H1 (cell line): ENCODE data around the gene ZNF683.

Experiments
- EZH2 ChIP-seq: fragments of 200-600 bp; sonication (generic); IDR thresholded peaks from 2 replicates; pipeline ENCODE4 v1.7.1; 2012; ENCODE audit warnings: low read depth, mild to moderate bottlenecking, moderate library complexity, low read length, inconsistent platforms; ENCODE audit not compliant: severe bottlenecking
- JUND ChIP-seq: IDR thresholded peaks from 2 replicates; pipeline ENCODE4 v1.6.1; 2011; ENCODE audit warnings: mild to moderate bottlenecking, improper control_type of control experiment, low read length
- MAFK ChIP-seq: IDR thresholded peaks from 2 replicates; pipeline ENCODE4 v1.6.1; 2012; ENCODE audit warnings: low read depth, mild to moderate bottlenecking, improper control_type of control experiment, low read length
- POLR2A ChIP-seq, 2 experiments: IDR thresholded peaks; 1 replicate in 1 of 2; 2 replicates in 1 of 2; pipeline ENCODE4 v1.6.1; 2011; ENCODE audit warnings: low read depth in 2 of 2, low read length in 2 of 2, mild to moderate bottlenecking in 2 of 2; ENCODE audit errors: control extremely low read depth in 1 of 2
- POLR2AphosphoS5 ChIP-seq: IDR thresholded peaks from 2 replicates; pipeline ENCODE4 v1.6.1; 2011; ENCODE audit warnings: low read depth, low read length
- TEAD4 ChIP-seq: IDR thresholded peaks from 2 replicates; pipeline ENCODE4 v1.6.1; 2012; ENCODE audit warnings: low read depth, low read length, inconsistent platforms, mixed read lengths
- YY1 ChIP-seq: IDR thresholded peaks from 2 replicates; pipeline ENCODE4 v1.6.1; 2011; ENCODE audit warnings: low read depth, mild to moderate bottlenecking, low read length
- ZNF274 ChIP-seq: IDR thresholded peaks from 2 replicates; pipeline ENCODE4 v1.7.0; 2012; ENCODE audit warnings: low read length, borderline replicate concordance; ENCODE audit errors: extremely low read depth
- TF ChIP-seq, protein P1 (sequence below), 3 experiments: IDR thresholded peaks; 1 replicate in 2 of 3; 2 replicates in 1 of 3; pipeline versions ENCODE4 v1.5.1 to v1.6.1; 2011; ENCODE audit warnings: low read length in 3 of 3, mild to moderate bottlenecking in 3 of 3, inconsistent platforms in 2 of 3, low read depth in 1 of 3, moderate library complexity in 1 of 3; ENCODE audit not compliant: insufficient read depth in 1 of 3; ENCODE audit errors: control extremely low read depth in 1 of 3

DNA sequence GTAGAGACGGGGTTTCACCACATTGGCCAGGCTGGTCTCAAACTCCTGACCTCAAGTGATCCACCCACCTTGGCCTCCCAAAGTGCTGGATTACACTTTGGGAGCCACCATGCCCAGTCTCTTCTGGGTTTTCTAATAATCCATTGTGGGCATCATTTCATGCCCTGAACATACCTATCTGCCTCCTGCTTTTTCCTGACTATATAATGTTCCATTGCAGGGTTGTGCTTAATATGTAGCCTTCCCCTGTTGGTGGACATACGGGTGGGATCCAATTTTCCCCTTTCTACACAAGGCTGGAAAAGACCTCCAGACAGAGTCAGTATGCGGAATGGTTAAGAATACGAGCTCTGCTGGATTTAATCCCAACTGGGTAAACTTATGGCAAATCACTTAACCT lies 3.5 kb upstream of the ZNF683 start:
- TF ChIP-seq POLR2A (IDR thresholded peaks at IDR 0.05; ENCODE audit: control extremely low read depth in 1 of 2, low read depth in 2 of 2, low read length in 2 of 2) = no peak
- no peak for TF ChIP-seq YY1
- TF ChIP-seq, protein P1, sequence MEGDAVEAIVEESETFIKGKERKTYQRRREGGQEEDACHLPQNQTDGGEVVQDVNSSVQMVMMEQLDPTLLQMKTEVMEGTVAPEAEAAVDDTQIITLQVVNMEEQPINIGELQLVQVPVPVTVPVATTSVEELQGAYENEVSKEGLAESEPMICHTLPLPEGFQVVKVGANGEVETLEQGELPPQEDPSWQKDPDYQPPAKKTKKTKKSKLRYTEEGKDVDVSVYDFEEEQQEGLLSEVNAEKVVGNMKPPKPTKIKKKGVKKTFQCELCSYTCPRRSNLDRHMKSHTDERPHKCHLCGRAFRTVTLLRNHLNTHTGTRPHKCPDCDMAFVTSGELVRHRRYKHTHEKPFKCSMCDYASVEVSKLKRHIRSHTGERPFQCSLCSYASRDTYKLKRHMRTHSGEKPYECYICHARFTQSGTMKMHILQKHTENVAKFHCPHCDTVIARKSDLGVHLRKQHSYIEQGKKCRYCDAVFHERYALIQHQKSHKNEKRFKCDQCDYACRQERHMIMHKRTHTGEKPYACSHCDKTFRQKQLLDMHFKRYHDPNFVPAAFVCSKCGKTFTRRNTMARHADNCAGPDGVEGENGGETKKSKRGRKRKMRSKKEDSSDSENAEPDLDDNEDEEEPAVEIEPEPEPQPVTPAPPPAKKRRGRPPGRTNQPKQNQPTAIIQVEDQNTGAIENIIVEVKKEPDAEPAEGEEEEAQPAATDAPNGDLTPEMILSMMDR (IDR thresholded peaks at IDR 0.05; ENCODE audit: control extremely low read depth in 1 of 3, insufficient read depth in 1 of 3, low read depth in 1 of 3, low read length in 3 of 3) = no peak
- no peak for TF ChIP-seq POLR2AphosphoS5
- no peak for TF ChIP-seq MAFK
- no peak for TF ChIP-seq JUND
- TF ChIP-seq TEAD4 = no peak
- no peak for TF ChIP-seq EZH2
- no peak for TF ChIP-seq ZNF274
